IMR-90 (cell line): ENCODE results near the gene FMO4. TPM values are rescaled to one million over a fixed set of nuclear protein-coding genes. Genes with fewer than 3 reads are reported as not detected.
"Not testable (repeated sequence)": the region's sequence is repeated elsewhere in the genome, so short reads cannot be mapped to it uniquely, and the experiment has no call there.

Experiments
- ATAC-seq: fragments of 200-7000 bp; cut with Tn5 transposase; 2 replicates; pipeline ENCODE4 v1.9.1; 2020; ENCODE audit warnings: low read depth, mild to moderate bottlenecking, moderate library complexity
- BruUV-seq: library from RNA; stranded (reverse); fragments of 400-500 nt; replicated peaks from 2 replicates; lab custom pipeline; 2021; lab: Mats Ljungman, UMichigan
- CTCF ChIA-PET: fragments of 300-600 bp; formaldehyde crosslinking; extraction: SDS; loops from one replicate; lab custom pipeline; 2021; ENCODE audit warnings: antibody characterized with exemption; lab: Yijun Ruan, JAX
- POLR2A ChIA-PET: fragments of 300-600 bp; sonication (Branson Sonifier 250); formaldehyde crosslinking; loops from one replicate; lab custom pipeline; 2022; ENCODE audit warnings: antibody characterized with exemption; ENCODE audit not compliant: unreplicated experiment; lab: Charles Lee
- DNase-seq: peaks from one replicate; pipeline ENCODE4 v3.0.0; 2013
- H2AFZ ChIP-seq: replicated peaks from 2 replicates; pipeline ENCODE3; 2013; ENCODE audit warnings: low read length, mild to moderate bottlenecking; ENCODE audit not compliant: poor library complexity
- H2AK5ac ChIP-seq: 2 replicates; pipeline ENCODE4 v1.6.1; 2013; ENCODE audit warnings: low read depth, low read length, inconsistent platforms
- H2AK9ac ChIP-seq: replicated peaks from 2 replicates; pipeline ENCODE3; 2013; ENCODE audit warnings: mild to moderate bottlenecking, low read depth, low read length, moderate library complexity; ENCODE audit not compliant: poor library complexity
- H2BK120ac ChIP-seq: 2 replicates; pipeline ENCODE4 v1.6.1; 2013; ENCODE audit warnings: low read depth, low read length, inconsistent platforms
- H2BK15ac ChIP-seq: 3 replicates; pipeline ENCODE4 v1.6.1; 2013; ENCODE audit warnings: low read depth, low read length, inconsistent platforms
- H2BK20ac ChIP-seq: 2 replicates; pipeline ENCODE4 v1.6.1; 2013; ENCODE audit warnings: low read depth, mild to moderate bottlenecking, inconsistent platforms, low read length, moderate library complexity
- H2BK5ac ChIP-seq: 2 replicates; pipeline ENCODE4 v1.6.1; 2013; ENCODE audit warnings: mild to moderate bottlenecking, low read depth, low read length, inconsistent platforms; ENCODE audit not compliant: poor library complexity, severe bottlenecking
- H3K14ac ChIP-seq: replicated peaks from 2 replicates; pipeline ENCODE4 v1.6.1; 2013; ENCODE audit warnings: low read depth, low read length, inconsistent platforms
- H3K18ac ChIP-seq: 2 replicates; pipeline ENCODE4 v1.6.1; 2013; ENCODE audit warnings: low read depth, low read length, control low read depth
- H3K23ac ChIP-seq: 2 replicates; pipeline ENCODE4 v1.6.1; 2013; ENCODE audit warnings: low read depth, low read length, inconsistent platforms
- H3K27ac ChIP-seq: 2 replicates; pipeline ENCODE4 v1.5.1; 2013; ENCODE audit warnings: mild to moderate bottlenecking, control low read depth, low read length; ENCODE audit not compliant: insufficient read depth
- H3K27me3 ChIP-seq: 2 replicates; pipeline ENCODE4 v1.6.1; 2013; ENCODE audit warnings: low read length; ENCODE audit not compliant: control insufficient read depth, insufficient read depth
- H3K36me3 ChIP-seq: 2 replicates; pipeline ENCODE4 v1.6.1; 2013; ENCODE audit warnings: low read length, mixed read lengths; ENCODE audit not compliant: control insufficient read depth, insufficient read depth
- H3K4ac ChIP-seq: 2 replicates; pipeline ENCODE4 v1.6.1; 2013; ENCODE audit warnings: low read depth, low read length, inconsistent platforms
- H3K4me1 ChIP-seq: 2 replicates; pipeline ENCODE4 v1.6.1; 2013; ENCODE audit warnings: low read length, mixed read lengths; ENCODE audit not compliant: control insufficient read depth, insufficient read depth
- H3K4me2 ChIP-seq: 2 replicates; pipeline ENCODE4 v1.6.1; 2013; ENCODE audit warnings: low read depth, mild to moderate bottlenecking, control low read depth, low read length, moderate library complexity
- H3K4me3 ChIP-seq: 2 replicates; pipeline ENCODE4 v1.5.1; 2013; ENCODE audit warnings: low read depth, mild to moderate bottlenecking, control low read depth, low read length, moderate library complexity; ENCODE audit not compliant: insufficient read depth
- H3K56ac ChIP-seq: 2 replicates; pipeline ENCODE4 v1.6.1; 2013; ENCODE audit warnings: low read length, inconsistent platforms; ENCODE audit not compliant: insufficient read depth; ENCODE audit errors: extremely low read depth
- H3K79me1 ChIP-seq, 2 experiments: 2 replicates each; pipeline ENCODE4 v1.6.1; 2013; ENCODE audit warnings: low read length in 2 of 2, inconsistent platforms in 1 of 2, low read depth in 1 of 2
- H3K9ac ChIP-seq: 2 replicates; pipeline ENCODE4 v1.6.1; 2013; ENCODE audit warnings: low read depth, low read length, control low read depth
- H3K9me1 ChIP-seq: 2 replicates; pipeline ENCODE4 v1.6.1; 2013; ENCODE audit warnings: low read length, inconsistent platforms; ENCODE audit not compliant: insufficient read depth
- H3K9me3 ChIP-seq: 2 replicates; pipeline ENCODE4 v1.6.1; 2013; ENCODE audit warnings: low read length; ENCODE audit not compliant: control insufficient read depth, insufficient read depth
- H4K20me1 ChIP-seq: 2 replicates; pipeline ENCODE4 v1.6.1; 2013; ENCODE audit warnings: low read length, inconsistent platforms; ENCODE audit not compliant: insufficient read depth
- H4K5ac ChIP-seq: 2 replicates; pipeline ENCODE4 v1.6.1; 2013; ENCODE audit warnings: mild to moderate bottlenecking, low read depth, low read length, control low read depth
- H4K8ac ChIP-seq, 2 experiments: 2 replicates each; pipeline ENCODE4 v1.6.1; 2013; ENCODE audit warnings: low read depth in 2 of 2, low read length in 2 of 2, control low read depth in 1 of 2, inconsistent platforms in 1 of 2
- H4K91ac ChIP-seq: 2 replicates; pipeline ENCODE4 v1.6.1; 2013; ENCODE audit warnings: low read depth, low read length, inconsistent platforms; ENCODE audit not compliant: insufficient read depth
- CHD1 ChIP-seq: IDR thresholded peaks from 2 replicates; pipeline ENCODE4 v1.6.1; 2012; ENCODE audit warnings: low read depth, low read length, improper control_type of control experiment
- FOS ChIP-seq: fragments of 150-350 bp; IDR thresholded peaks from 2 replicates; pipeline ENCODE4 v1.6.1; 2016; ENCODE audit warnings: low read depth, low read length
- MAZ ChIP-seq: IDR thresholded peaks from 2 replicates; pipeline ENCODE4 v1.6.1; 2012; ENCODE audit warnings: low read depth, mild to moderate bottlenecking, low read length, improper control_type of control experiment, moderate library complexity, borderline replicate concordance
- SMC3 ChIP-seq: fragments of 150-350 bp; IDR thresholded peaks from 2 replicates; pipeline ENCODE4 v1.6.1; 2016; ENCODE audit warnings: low read depth, mild to moderate bottlenecking, antibody characterized with exemption, low read length, moderate library complexity
- WGBS, 2 experiments: methylation state at CpG; one replicate each; pipeline versions ENCODE4 v1.1.5 to v1.1.7; 2013; ENCODE audit warnings: missing lambda C conversion rate in 2 of 2; ENCODE audit not compliant: insufficient read length in 1 of 2; ENCODE audit errors: extremely low coverage in 2 of 2; 5-methylcytosine and 5-hydroxymethylcytosine counted together
- dilution Hi-C: fragments of 300-500 bp; cut with HindIII; formaldehyde crosslinking; loops from one replicate; pipeline ENCODE4 v1.14.3; 2018; ENCODE audit warnings: low sequenced_read_pairs; ENCODE audit not compliant: unreplicated experiment
- in situ Hi-C: fragments of 300-500 bp; cut with MboI; formaldehyde crosslinking; loops from 3 replicates; pipeline ENCODE4 v1.14.3; 2019; ENCODE audit warnings: low sequenced_read_pairs, inconsistent platforms, mixed read lengths
- intact Hi-C: fragments of 100-400 bp; cut with micrococcal nuclease; formaldehyde crosslinking; loops from 2 replicates; pipeline ENCODE4 v1.10.0; 2022
- polyA plus RNA-seq, 3 experiments: library from polyadenylated mRNA; depleted of rRNA; stranded (reverse); fragments of >200 nt; gene quantifications; 2 replicates each; pipeline ENCODE4 v1.2.3, GENCODE V29; 2012; ENCODE audit warnings: low replicate concordance in 1 of 3
- total RNA-seq: library from RNA; depleted of rRNA; stranded (reverse); fragments of >200 nt; gene quantifications from 2 replicates; pipeline ENCODE4 v1.2.3, GENCODE V29; 2012

Gene FMO4
- total and polyA plus RNA-seq, 2 of the 4 experiments (the other 2 are of a cell fraction): 0.36 to 0.55 TPM

GRCh38 chr1:171372418-171373084 is 58.6 kb downstream of the FMO4 start:
- H3K27me3 ChIP-seq: no peaks in the 10 kb centered on the region
- dilution Hi-C loops (no loop called here), intact Hi-C loops (no loop called here), in situ Hi-C loops (no loop called here)
- H2BK120ac ChIP-seq: no peak overlapping the region
- no peak overlapping the region for H4K8ac ChIP-seq
- BruUV-seq: no TSS peak
- WGBS, 2 experiments: 68% methylated on average over 3 of the region's 6 CpGs; no CpG with 5 or more reads in 1 of the 2 experiments
- H2BK15ac ChIP-seq: no peak overlapping the region
- H3K4ac ChIP-seq: no peak overlapping the region
- H3K4me2 ChIP-seq: no peak overlapping the region
- H3K4me3 ChIP-seq: no peak overlapping the region
- H2AK9ac ChIP-seq: no peak overlapping the region
- H3K4me1 ChIP-seq: no peaks in the 10 kb centered on the region
- ATAC-seq: no peak
- no peak overlapping the region for H3K18ac ChIP-seq
- no peaks in the 10 kb centered on the region for H3K9me3 ChIP-seq
- no peak overlapping the region for H2BK5ac ChIP-seq
- H3K79me1 ChIP-seq: no peaks in the 10 kb centered on the region
- H3K23ac ChIP-seq: no peak overlapping the region
- no peak overlapping the region for H2BK20ac ChIP-seq
- POLR2A ChIA-PET: no interaction called here
- H2AK5ac ChIP-seq: no peak overlapping the region
- no peak overlapping the region for H4K5ac ChIP-seq
- no peaks in the 10 kb centered on the region for H3K36me3 ChIP-seq
- no peak overlapping the region for H3K9ac ChIP-seq
- TF ChIP-seq MAZ (no peak), SMC3 (no peak), CHD1 (no peak), FOS (no peak)
- H4K20me1 ChIP-seq: no peaks in the 10 kb centered on the region
- no peak overlapping the region for H4K91ac ChIP-seq
- no peak overlapping the region for H3K27ac ChIP-seq
- DNase-seq: no peak
- H3K9me1 ChIP-seq: no peaks in the 10 kb centered on the region
- H3K56ac ChIP-seq: no peak overlapping the region
- no peak overlapping the region for H2AFZ ChIP-seq
- CTCF ChIA-PET: no interaction called here
- H3K14ac ChIP-seq: no peak overlapping the region

GRCh38 chr1:171373357-171374122 is 59.6 kb downstream of the FMO4 start:
- in situ Hi-C loops: not testable (repeated sequence)

More at GRCh38 chr1:171373357-171374122, 59.6 kb downstream of the FMO4 start:
- dilution Hi-C loops, H3K23ac ChIP-seq, H3K36me3 ChIP-seq, H3K4me3 ChIP-seq, H4K91ac ChIP-seq, intact Hi-C loops, H4K8ac ChIP-seq, H2BK15ac ChIP-seq, H3K4ac ChIP-seq, H2BK120ac ChIP-seq, H2AK9ac ChIP-seq, H2AK5ac ChIP-seq, H3K79me1 ChIP-seq, H4K20me1 ChIP-seq, ATAC-seq, H3K56ac ChIP-seq, H3K9me3 ChIP-seq, H3K4me2 ChIP-seq, BruUV-seq, H3K9me1 ChIP-seq, H3K9ac ChIP-seq, H3K18ac ChIP-seq, H4K5ac ChIP-seq, H3K27me3 ChIP-seq, H2BK5ac ChIP-seq, H3K4me1 ChIP-seq, H2BK20ac ChIP-seq, H2AFZ ChIP-seq, POLR2A ChIA-PET, DNase-seq, H3K27ac ChIP-seq, H3K14ac ChIP-seq, CTCF ChIA-PET: not testable (repeated sequence)
- no CpG with 5 or more reads among the region's 32 CpGs for WGBS, 2 experiments
